GM21528 (cell line): ENCODE results near the gene FHDC1.

Source experiments
- ATAC-seq: cut with Tn5 transposase; IDR thresholded peaks from one replicate; pipeline ENCODE4 v1.9.1; 2021; ENCODE audit warnings: mild to moderate bottlenecking, moderate library complexity; ENCODE audit not compliant: unreplicated experiment, low FRiP score

FHDC1 gene

GRCh38 chr4:152954741-152955140 lies 18.6 kb downstream of the FHDC1 start:
- ATAC-seq, result no peak

GRCh38 chr4:152956147-152956546 lies 20.0 kb downstream of the FHDC1 start:
- no peak for ATAC-seq

GRCh38 chr4:152956650-152957436 lies 20.7 kb downstream of the FHDC1 start:
- no peak for ATAC-seq

GRCh38 chr4:152957437-152958171 lies 21.5 kb downstream of the FHDC1 start:
- ATAC-seq, result no peak

- ATAC-seq, result no peak
Measured at GRCh38 chr4:152959080-152959479, 23.0 kb downstream of the FHDC1 start.

- ATAC-seq, result no peak
Measured at GRCh38 chr4:152960082-152960481, 24.0 kb downstream of the FHDC1 start.

- ATAC-seq, result no peak
Measured at GRCh38 chr4:152961014-152961772, 25.1 kb downstream of the FHDC1 start.

GRCh38 chr4:152961773-152962115 lies 25.6 kb downstream of the FHDC1 start:
- no peak for ATAC-seq

GRCh38 chr4:152962150-152962549 lies 26.0 kb downstream of the FHDC1 start:
- no peak for ATAC-seq

- ATAC-seq, result no peak
Measured at GRCh38 chr4:152964335-152964734, 28.2 kb downstream of the FHDC1 start.

- no peak for ATAC-seq
Measured at GRCh38 chr4:152965611-152966010, 29.5 kb downstream of the FHDC1 start.

- no peak for ATAC-seq
Measured at GRCh38 chr4:152967907-152968306, 31.8 kb downstream of the FHDC1 start.

GRCh38 chr4:152968806-152969394 lies 32.8 kb downstream of the FHDC1 start:
- no peak for ATAC-seq

GRCh38 chr4:152970102-152970820 lies 34.1 kb downstream of the FHDC1 start:
- no peak for ATAC-seq

- no peak for ATAC-seq
Measured at GRCh38 chr4:152971053-152971452, 34.9 kb downstream of the FHDC1 start.

- ATAC-seq, result no peak
Measured at GRCh38 chr4:152972821-152973628, 36.9 kb downstream of the FHDC1 start.

- no peak for ATAC-seq
Measured at GRCh38 chr4:152973629-152974467, 37.7 kb downstream of the FHDC1 start.
